Myocyte (in vitro differentiated cells): Measurements from ENCODE around the gene TANK. TPM values are rescaled to one million over a fixed set of nuclear protein-coding genes. Genes with fewer than 3 reads are reported as not detected.

Experiments used
- DNase-seq: peaks from one replicate; pipeline ENCODE4 v3.0.0-alpha.2; 2012; ENCODE audit warnings: low read depth
- total RNA-seq: library from RNA; depleted of rRNA; stranded (reverse); fragments of >200 nt; gene quantifications from 2 replicates; pipeline ENCODE4 v1.2.3, GENCODE V29; 2014

Gene TANK
- total RNA-seq, 1 donor from 2014 or later: 73.2 TPM

DNA sequence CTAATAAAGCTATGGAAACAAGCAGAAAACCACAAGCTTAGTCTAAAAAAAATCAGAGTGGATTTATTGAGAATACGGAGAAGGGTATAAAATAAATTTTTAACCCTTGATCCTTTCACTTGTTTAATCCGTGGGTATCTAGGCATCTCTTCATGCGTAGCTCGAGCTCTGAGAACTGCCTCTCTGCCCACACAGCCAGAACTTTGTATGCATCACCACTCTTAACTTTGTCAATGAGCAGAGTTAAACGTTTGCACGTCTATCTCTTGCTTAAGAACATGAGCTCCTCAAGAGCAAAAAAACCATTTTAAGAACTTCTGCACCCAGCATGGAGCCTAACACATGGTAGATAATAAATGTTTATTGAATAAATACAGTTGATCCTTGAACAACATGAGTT, 26.9 kb upstream of the TANK start:
- DNase-seq: no peak

DNA sequence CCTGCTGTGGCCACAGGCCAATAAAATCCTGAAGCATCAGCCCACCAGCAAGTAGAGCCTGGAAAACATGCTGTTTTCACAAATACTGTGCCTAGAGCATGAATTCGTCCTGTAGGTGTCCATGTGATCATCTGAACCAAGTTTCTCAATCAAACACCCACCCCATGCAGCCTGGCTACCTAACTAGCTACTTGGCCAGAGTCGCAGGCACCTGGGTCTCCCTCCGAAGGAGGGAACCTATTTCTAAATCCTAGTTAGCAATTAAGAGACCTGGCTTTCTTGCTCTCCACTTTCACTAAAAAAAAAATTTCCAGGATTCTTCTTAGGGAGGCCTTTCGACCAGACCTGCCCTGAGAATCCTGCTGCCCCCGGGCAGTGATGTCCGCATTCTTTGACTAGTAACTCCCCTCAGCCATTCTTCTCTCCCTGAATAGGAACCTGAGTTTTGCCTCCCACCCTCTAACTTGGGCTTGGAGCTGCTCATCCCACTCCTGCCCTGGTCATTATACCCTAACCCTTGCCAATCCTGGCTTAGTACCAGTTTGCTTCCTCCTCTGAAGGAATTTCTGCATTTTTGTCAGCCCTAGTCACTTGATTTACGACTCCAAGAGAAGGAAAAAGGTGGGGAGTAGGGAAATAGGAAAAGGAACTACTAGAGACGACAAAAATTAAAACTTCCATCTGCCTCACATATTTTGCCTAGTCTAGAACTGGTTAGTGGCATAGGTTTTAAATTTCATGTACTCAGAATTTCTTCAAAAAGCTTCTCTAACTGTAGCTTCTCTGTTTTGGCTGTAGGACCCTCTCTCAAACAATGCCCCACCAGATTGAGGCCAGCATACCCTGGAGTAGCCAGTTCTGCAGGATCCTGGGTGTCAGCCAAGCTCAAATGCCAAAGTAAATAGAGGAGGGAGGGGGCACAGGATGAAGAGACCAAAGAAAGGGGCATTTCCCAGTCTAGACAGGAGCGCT, 25.4 kb upstream of the TANK start:
- peak; percentile 39 for DNase-seq

DNA sequence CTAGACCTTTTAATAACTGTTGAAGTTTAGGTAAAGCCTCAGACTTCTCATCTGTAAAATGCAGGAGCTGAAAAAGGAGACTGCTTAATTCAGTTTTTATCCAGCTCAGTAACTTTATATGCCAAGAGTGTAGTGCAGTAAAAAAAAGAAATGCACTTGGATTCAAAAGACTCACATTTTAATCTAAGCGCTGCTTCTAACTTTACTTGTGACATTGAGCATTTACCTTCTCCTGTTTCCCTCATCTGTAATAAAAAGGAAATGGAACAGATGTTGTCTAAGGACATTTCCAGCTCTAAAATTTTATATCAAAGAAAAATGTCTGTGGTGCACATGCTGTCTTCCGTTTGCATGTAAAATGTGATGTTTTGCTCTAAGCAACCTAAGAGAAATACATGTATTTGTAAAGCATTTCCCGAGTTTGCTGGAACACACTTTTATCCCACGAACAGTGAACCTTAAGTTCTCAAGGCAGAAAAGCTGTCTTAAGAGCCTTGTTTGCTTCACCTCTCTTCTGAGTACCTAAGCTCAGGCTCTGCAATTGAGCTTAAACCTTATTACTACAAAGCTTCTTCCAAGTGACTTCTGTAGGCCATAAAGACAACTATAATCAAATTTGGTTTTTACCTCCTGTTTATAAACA, 24.2 kb upstream of the TANK start:
- no peak for DNase-seq

DNA sequence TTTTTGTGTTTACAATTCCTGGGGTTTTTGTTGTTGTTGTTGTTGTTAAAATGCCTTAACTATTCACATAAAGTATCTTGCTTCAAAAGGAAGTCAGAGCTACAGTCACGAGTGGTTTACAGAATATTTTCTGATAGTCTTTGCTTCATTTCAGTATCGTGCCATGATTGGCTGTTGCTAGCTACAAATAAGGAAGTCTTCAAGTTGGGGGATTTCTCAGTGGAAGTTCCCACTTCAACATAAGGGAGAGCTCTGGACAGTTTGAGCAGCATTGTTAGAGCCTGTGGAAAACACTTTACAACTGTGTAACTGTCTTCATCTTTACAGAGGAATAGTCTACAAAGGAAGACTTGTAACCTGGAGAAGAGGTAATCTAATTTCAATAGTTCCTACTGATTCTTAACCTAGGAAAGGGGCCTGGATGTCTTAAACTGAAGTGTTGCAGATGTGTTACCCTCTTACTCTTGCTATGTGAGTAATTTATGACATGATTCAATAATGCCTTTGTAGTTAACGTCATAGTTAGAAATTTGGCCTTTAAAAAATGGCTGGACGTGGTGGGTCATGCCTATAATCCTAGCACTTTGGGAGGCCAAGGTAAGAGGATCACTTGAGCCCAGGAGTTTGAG, 23.4 kb upstream of the TANK start:
- DNase-seq: peak; percentile 67

DNA sequence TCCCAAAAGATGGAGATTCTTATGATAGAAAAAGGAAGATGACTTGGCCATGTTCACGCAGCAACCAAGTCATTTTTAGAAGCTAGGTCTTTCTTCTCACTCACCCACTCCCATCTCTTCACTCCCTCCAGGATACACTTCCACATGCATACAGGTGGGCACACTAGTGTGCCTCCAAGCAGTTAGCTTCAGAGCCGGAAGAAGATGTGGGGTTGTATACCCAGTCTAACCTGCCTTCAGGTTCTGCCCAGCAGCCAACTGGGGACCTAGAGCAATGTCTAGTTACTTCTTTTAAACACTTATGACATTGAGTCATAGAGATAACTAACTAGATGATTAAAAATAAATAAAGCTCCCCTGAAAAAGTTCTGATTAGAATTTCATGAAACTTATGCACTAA, 21.8 kb upstream of the TANK start:
- DNase-seq: no peak

DNA sequence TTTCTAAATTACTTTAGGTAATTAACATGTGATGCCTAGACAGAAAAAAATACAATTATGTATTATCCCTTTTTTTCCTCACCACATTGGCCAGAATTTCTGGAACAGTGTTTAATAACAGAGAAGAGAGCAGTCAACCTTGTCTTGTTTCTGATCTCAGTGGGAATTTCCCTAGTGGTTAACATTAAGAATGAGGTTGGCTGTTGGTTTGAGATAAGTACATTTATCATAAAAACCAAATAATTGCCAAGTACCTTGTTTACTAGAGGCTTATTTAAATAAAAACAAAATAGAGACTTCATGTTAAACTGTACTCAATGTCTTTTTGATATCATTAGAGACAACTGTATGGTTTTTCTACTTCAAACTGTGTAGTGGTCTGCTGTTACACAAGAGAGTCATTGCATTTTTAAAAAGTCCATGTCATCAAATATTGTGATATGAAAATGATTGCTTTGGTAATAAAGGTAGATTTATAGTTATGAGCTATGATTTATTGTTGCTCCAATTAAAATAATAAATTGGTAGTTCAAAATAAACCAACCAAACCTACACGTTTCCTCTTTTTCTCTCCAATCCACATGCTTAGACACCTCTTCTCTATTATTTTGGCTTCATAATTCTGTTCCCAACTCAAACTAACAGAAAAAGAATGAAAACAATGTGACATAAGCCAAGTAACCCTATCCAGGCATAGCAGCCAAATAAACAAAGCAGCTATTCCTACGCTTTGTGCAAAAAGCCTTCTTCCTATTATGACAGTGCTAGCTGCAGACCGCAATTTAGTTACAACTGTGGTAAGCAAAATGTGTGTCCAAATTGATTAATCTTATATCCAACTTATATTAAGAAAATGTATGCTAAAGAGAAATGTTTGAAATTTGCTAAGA, 20.9 kb upstream of the TANK start:
- DNase-seq: peak; percentile 70

DNA sequence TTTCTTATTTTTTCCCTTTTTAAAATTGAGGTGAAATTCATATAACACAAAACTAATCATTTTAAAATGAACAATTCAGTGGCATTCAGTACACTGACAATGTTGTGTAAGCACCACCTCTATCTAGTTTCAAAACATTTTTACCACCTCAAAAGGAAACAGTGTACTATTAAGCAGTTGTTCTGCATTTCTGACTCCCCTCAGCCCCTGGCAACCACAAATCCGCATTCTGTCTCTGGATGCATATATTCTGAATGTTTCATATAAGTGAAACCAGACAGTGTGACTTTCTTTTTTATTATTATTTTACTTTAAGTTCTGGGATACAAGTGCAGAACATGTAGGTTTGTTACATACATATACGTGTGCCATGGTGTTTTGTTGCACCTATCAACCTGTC, 19.2 kb upstream of the TANK start:
- no peak for DNase-seq

DNA sequence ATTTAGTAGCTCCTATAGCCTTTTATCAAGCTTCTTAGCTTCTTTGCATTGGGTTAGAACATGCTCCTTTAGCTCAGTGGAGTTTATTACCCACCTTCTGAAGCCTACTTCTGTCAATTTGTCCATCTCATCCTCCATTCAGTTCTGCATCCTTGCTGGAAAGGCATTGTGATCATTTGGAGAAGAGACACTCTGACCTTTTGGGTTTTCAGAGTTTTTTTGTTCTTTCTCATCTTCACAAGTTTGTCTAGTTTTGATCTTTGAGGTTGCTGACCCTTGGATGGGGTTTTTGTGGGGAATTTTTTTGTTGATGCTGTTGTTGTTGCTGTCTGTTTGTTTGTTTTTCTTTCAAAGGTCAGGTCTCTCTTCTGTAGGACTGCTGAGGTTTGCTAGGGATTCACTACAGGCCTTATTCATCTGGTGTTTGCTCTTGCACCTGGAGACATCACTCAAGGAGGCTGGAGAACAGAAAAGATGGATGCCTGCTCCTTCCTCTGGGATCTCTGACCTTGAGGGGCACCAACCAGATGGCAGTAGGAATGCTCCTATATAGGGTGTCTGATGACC, 13.9 kb upstream of the TANK start:
- peak; percentile 62 for DNase-seq

DNA sequence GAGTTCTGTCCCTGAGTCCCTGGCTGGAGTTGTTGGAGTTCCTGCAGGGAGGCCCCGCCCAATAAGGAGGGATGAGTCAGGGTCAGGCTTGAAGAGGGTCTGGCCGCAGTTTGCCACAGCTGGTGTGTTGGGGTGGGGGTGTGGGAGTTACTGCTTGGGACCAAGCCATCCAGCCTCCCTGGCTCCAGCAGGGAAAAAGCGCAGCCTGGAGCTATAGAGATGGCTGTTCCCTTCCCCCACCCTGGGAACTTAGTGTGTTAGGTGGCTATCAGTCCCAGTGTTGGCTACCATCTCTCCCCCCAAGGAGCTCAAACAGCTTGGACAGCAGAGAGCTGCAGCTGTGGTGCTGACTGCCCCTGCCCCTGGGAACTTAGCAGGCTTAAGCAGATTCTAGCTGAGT, 13.2 kb upstream of the TANK start:
- DNase-seq: peak; percentile 67

DNA sequence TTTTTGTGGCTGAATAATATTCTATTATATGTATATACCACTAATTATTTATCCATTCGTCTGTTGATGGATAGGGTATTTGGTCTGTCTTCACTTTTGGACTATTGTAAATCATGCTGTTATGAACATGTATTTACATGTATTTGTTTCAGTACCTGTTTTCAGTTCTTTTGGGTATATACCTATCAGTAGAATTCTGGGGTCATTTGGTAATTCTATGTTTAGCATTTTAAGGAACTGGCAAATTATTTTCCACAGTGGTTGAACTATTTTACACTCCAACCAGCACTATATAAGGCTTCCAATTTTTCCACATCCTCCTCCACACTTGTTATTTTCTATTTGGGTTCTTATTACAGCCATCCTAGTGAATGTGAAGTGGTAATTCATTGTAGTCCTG, 12.4 kb upstream of the TANK start:
- no peak for DNase-seq

DNA sequence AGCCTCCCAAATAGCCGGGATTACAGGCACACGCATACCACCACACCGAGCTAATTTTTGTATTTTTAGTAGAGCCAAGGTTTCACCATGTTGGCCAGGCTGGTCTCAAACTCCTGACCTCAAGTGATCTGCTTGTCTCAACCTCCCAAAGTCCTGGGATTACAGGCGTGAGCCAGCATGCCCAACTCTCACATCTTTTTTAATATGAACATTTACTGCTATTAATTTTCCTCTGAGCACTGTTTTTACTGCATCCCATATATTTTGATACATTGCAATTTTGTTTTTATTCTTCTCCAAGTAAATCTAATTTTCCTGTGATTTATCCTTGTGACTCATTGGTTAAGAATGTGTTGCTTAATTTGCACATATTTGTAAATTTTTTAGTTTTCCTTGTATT, 9.5 kb upstream of the TANK start:
- no peak for DNase-seq

DNA sequence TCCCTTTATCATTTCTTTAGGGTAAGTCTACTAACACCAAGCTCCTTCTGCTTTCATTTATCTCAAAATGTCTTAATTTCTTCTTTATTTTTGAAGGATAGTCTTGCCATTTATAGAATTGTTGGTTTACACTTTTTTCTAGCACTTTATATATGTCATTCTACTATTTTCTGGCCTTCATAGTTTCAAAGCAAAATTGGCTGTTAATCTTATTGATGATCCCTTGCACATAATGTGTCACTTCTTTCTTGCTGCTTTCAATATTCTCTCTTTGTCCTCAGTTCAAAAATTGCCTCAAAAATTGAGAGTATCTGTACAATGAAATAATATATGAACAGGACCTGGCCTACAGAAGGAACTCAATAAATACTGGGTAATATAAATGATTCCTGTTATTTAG, 7.9 kb upstream of the TANK start:
- DNase-seq: no peak

DNA sequence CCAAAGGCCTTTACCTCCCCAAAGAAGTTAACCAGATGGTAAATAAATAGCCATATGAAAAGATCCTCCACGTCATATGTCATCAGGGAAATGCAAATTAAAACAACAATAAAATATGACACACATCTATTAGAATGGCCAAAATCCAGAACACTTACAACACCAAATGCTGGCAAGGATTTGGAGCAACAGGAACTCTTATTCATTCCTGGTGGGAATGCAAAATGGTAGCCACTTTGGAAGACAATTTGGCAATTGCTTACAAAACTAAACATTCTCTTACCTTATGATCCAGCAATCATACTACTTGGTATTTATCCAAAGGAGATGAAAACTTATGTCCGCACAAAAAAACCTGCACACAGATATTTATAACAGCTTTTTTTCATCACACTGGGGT, 1.3 kb upstream of the TANK start:
- no peak for DNase-seq

DNA sequence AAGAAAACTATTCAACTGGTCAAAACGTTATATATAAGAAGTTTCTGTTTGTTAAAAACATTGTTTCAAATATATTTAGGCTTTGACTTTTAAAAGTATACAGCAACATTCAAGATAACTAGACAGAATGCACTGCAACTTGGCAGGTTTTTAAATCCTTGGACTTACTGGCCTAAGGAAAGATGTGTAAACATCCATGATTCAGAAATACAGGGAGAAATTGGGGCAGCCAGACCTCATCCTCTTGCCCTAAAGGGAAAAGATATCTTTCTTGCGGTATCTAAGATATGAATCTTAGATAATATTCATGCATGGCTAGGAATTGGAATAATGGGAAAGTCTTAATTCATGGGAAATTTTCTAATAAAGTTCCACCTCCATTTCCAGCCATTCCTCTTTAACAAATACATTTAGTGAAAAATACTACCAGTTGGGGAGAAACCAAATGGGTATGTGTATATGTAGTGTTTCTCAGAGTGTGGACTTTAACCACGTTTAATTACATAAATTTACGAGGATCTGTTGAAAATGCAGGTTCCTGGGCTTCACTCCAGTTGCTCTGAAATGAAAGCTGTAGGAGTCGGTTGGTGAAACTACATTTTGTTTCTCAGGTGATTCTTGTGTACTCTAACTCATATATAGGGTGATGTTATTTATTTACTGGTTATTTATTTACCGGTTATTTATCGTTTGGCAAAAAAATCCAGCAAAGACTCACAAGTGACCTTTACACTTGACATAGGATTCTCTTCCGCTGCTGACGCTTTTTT, 587 bp upstream of the TANK start:
- no peak for DNase-seq

DNA sequence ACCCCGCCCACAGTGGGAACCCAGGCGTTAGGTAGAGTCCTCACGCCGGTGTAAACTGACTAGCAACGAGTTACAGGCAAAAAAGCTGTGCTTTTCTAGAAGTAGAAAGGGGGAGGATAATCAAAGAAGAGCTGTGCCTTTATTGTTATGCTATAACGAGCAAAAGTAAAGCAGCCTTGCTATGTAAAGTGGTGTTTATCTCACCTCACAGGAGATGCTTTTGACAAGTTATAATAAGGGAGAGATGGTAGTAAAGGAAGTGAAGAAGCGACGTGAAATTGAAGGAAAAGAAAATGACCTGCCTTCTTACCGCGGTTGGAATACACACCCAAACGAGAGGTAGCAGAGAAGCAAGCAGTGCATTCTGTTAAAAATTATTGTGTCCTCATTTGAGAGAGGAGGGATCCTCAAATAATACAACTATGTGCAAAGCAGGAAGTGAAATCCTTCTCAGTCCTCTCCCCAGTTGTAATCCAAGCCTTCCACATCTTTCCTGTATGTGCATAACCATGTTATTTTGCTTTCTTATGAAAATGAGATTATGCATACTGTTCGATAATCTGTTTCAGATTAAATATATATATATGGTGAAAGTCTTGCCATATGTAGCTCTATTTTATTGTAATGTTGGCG, 962 bp downstream of the TANK start:
- no peak for DNase-seq

DNA sequence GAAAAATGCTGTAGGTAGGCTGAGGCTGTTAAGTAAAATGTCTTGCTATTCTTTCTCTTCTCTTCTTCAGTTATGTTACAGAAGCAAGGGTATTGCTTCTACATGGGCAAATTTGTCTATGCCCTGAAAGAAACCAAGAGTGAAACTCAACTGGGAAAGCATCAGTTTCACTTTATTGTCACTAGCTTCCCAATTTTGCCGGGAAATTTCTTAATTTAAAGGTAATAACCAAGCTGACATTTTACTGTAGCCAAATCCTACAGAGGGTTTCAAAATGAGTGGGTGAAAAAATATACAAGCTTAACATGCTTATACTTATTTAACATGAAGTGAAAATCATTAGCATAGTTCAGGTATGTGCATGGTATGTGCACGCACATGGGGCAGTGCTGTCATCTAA, 3.2 kb downstream of the TANK start:
- DNase-seq: no peak

DNA sequence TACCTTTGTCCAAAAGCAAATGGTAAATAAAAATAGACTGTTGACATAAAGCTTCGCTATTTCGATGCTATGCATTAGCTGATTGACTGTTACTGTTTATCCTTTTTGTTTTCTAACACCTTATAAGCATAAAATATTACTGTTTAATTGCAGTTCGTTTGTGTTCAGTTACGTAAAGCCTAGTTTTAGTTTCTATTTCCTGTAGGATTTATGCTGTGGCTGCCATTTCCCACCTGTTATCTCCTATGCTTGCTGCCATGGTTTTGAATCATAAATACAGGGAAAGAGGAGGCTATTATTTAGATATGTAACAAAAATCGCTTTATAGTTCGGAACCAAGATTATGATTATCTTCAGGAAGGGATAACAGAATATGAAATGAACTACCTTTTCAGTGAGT, 3.9 kb downstream of the TANK start:
- no peak for DNase-seq

DNA sequence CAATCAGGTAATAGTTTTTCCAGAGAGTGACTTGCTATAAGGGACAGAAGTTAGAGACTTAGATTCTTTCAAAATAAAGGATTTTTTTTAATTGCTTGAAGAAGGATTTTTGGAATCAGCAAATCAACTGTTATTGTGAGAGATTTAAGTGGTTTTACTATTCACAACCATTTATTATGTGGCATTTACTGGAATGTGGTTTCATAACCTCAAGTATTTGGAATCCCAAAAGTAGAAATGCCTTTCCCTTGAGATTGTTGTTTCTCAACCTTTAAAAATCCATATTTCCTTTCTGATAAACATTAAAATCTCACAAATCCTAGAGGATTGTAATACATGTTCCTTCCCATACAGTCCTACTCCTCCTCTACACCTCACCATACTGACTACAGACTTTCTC, 5.0 kb downstream of the TANK start:
- peak; percentile 53 for DNase-seq

DNA sequence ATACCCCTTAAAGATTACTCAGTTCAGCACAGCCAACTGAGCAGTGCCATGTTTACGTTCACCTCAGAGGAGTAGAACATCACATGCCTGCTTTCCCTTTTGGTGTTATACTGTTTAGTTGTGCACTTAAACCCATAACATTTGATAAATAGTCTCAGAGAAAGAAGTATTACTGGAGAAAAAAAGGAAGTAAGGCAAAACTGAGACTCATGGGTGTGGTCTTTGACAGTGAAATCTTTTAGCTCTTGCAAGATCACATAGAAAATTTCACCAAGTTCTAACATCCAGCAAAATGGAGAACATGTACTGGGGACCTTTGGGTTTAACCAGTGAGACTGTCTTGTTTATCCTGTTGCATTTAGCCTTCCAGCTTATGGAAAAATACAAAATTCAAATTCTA, 5.6 kb downstream of the TANK start:
- DNase-seq: no peak
